HepG2 (cell line): ENCODE data around the gene NEDD4. TPM values are rescaled to one million over a fixed set of nuclear protein-coding genes. Genes with fewer than 3 reads are reported as not detected.

Source experiments
- ARID3A ChIP-seq: IDR thresholded peaks from 2 replicates; pipeline ENCODE4 v1.6.1; 2012; ENCODE audit warnings: low read depth, low read length, improper control_type of control experiment
- ATAD3A ChIP-seq: sonication (generic); formaldehyde crosslinking; IDR thresholded peaks from 2 replicates; pipeline ENCODE4 v1.4.0; 2020; ENCODE audit warnings: missing genetic modification reagents
- BRCA1 ChIP-seq: sonication (generic); formaldehyde crosslinking; IDR thresholded peaks from 2 replicates; pipeline ENCODE4 v1.4.0; 2020; ENCODE audit warnings: missing genetic modification reagents
- CEBPG ChIP-seq: IDR thresholded peaks from 2 replicates; pipeline ENCODE4 v1.6.1; 2016
- IRX3 ChIP-seq: sonication (generic); formaldehyde crosslinking; IDR thresholded peaks from 2 replicates; pipeline ENCODE4 v1.8.1; 2023; ENCODE audit warnings: mild to moderate bottlenecking, low read depth, missing genetic modification reagents, borderline replicate concordance
- MIXL1 ChIP-seq: IDR thresholded peaks from 2 replicates; pipeline ENCODE4 v1.6.1; 2016
- PBX3 ChIP-seq: sonication (generic); formaldehyde crosslinking; IDR thresholded peaks from 2 replicates; pipeline ENCODE4 v1.8.1; 2023; ENCODE audit warnings: missing genetic modification reagents, inconsistent platforms, borderline replicate concordance
- SIN3A ChIP-seq: IDR thresholded peaks from 2 replicates; pipeline ENCODE4 v1.6.1; 2011; ENCODE audit warnings: low read depth, mild to moderate bottlenecking, control low read depth, low read length, borderline replicate concordance
- ZNF318 ChIP-seq: sonication (generic); formaldehyde crosslinking; IDR thresholded peaks from 2 replicates; pipeline ENCODE4 v1.4.0; 2020; ENCODE audit warnings: mild to moderate bottlenecking, missing genetic modification reagents
- ZNF329 ChIP-seq: sonication (generic); formaldehyde crosslinking; IDR thresholded peaks from 2 replicates; pipeline ENCODE4 v1.9.0; 2021; ENCODE audit warnings: low read depth, mild to moderate bottlenecking, missing genetic modification reagents
- ZNF781 ChIP-seq: sonication (generic); formaldehyde crosslinking; IDR thresholded peaks from 2 replicates; pipeline ENCODE4 v1.5.1; 2020; ENCODE audit warnings: borderline replicate concordance, mild to moderate bottlenecking, missing genetic modification reagents; ENCODE audit errors: not compliant biosample characterization
- polyA plus RNA-seq, 8 experiments: library from polyadenylated mRNA; depleted of rRNA in 3 of 8; stranded (reverse) in 7 of 8; unstranded in 1 of 8; fragments of >200 nt; fragmentation: Illumina TruSeq in 4 of 8; extraction: Trizol in 4 of 8; gene quantifications; 2 replicates each; pipeline versions ENCODE4 v1.2.1 to v1.2.3, GENCODE V29; 2011 to 2016; ENCODE audit warnings: low read depth in 4 of 8, missing spikeins in 1 of 8, mixed read lengths in 1 of 8; ENCODE audit not compliant: insufficient read depth in 1 of 8
- total RNA-seq, 5 experiments: library from RNA; depleted of rRNA; stranded (reverse); fragments of >200 nt; fragmentation: Illumina TruSeq; extraction: Trizol; gene quantifications; 2 replicates each; pipeline ENCODE4 v1.2.3, GENCODE V29; 2016; ENCODE audit warnings: low read depth in 1 of 5
- TF ChIP-seq, protein P1 (sequence below): IDR thresholded peaks from 2 replicates; pipeline ENCODE4 v1.4.0; 2020; ENCODE audit warnings: mild to moderate bottlenecking, missing genetic modification reagents

Gene NEDD4
- total and polyA plus RNA-seq, 2 of the 13 experiments (the other 11 are each of a cell fraction or from before 2014, with no cell fraction given) = 10.4 to 13.0 TPM

GRCh38 chr15:55869660-55870059 lies 123.8 kb downstream of the NEDD4 start (continued):
- TF ChIP-seq PBX3 (CRISPR knock-in tag) (no peak), SIN3A (no peak), BRCA1 (CRISPR knock-in tag) (no peak), ZNF781 (CRISPR knock-in tag) (no peak), ARID3A (no peak), CEBPG (CRISPR knock-in tag) (no peak), ZNF318 (CRISPR knock-in tag) (no peak), ATAD3A (CRISPR knock-in tag) (no peak), IRX3 (no peak), MIXL1 (CRISPR knock-in tag) (no peak), ZNF329 (CRISPR knock-in tag) (no peak)
- TF ChIP-seq, protein P1, sequence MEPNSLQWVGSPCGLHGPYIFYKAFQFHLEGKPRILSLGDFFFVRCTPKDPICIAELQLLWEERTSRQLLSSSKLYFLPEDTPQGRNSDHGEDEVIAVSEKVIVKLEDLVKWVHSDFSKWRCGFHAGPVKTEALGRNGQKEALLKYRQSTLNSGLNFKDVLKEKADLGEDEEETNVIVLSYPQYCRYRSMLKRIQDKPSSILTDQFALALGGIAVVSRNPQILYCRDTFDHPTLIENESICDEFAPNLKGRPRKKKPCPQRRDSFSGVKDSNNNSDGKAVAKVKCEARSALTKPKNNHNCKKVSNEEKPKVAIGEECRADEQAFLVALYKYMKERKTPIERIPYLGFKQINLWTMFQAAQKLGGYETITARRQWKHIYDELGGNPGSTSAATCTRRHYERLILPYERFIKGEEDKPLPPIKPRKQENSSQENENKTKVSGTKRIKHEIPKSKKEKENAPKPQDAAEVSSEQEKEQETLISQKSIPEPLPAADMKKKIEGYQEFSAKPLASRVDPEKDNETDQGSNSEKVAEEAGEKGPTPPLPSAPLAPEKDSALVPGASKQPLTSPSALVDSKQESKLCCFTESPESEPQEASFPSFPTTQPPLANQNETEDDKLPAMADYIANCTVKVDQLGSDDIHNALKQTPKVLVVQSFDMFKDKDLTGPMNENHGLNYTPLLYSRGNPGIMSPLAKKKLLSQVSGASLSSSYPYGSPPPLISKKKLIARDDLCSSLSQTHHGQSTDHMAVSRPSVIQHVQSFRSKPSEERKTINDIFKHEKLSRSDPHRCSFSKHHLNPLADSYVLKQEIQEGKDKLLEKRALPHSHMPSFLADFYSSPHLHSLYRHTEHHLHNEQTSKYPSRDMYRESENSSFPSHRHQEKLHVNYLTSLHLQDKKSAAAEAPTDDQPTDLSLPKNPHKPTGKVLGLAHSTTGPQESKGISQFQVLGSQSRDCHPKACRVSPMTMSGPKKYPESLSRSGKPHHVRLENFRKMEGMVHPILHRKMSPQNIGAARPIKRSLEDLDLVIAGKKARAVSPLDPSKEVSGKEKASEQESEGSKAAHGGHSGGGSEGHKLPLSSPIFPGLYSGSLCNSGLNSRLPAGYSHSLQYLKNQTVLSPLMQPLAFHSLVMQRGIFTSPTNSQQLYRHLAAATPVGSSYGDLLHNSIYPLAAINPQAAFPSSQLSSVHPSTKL (CRISPR knock-in tag) = no peak
- TF ChIP-seq, all 625 proteins: peak for 0
